PC-9 (cell line): Measurements from ENCODE around the gene OTUD4.

Source experiments
- EZH2 ChIP-seq: fragments of 200-600 bp; sonication (generic); IDR thresholded peaks from 2 replicates; pipeline ENCODE4 v1.8.0; 2017; ENCODE audit warnings: antibody characterized with exemption, low read depth
- TF ChIP-seq, protein P1 (sequence below): fragments of 200-600 bp; sonication (generic); conservative IDR thresholded peaks from 2 replicates; pipeline ENCODE4 v1.6.1; 2017; ENCODE audit warnings: mixed run types, antibody characterized with exemption, mild to moderate bottlenecking, moderate library complexity

DNA sequence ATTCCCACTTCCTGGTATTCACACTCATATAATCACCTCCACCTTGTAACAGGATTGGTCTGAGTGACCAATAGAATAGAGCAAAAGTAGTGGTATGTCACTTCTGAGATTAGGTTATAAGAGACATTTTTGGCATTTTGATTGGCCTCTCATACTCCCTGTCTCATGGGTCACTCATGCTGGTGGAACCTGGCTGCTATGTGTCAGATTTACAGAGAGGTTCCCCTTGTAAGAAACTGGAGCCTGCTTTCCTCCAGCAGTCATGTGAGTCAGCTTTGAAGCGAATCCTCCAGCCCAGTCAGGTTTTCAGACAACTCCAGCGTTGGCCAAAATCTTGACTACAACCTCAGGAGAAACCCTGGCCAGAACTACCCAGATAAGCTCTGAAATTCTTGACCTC, 2.6 kb upstream of the OTUD4 start:
- TF ChIP-seq, protein P1, sequence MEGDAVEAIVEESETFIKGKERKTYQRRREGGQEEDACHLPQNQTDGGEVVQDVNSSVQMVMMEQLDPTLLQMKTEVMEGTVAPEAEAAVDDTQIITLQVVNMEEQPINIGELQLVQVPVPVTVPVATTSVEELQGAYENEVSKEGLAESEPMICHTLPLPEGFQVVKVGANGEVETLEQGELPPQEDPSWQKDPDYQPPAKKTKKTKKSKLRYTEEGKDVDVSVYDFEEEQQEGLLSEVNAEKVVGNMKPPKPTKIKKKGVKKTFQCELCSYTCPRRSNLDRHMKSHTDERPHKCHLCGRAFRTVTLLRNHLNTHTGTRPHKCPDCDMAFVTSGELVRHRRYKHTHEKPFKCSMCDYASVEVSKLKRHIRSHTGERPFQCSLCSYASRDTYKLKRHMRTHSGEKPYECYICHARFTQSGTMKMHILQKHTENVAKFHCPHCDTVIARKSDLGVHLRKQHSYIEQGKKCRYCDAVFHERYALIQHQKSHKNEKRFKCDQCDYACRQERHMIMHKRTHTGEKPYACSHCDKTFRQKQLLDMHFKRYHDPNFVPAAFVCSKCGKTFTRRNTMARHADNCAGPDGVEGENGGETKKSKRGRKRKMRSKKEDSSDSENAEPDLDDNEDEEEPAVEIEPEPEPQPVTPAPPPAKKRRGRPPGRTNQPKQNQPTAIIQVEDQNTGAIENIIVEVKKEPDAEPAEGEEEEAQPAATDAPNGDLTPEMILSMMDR: no peak
- no peak for TF ChIP-seq EZH2
